ENCODE measurements around the gene TNRC6C.
A peak's percentile ranks its signal among the peaks of the same experiment; 100 is the strongest.
"Not testable (repeated sequence)": the region's sequence is repeated elsewhere in the genome, so short reads cannot be mapped to it uniquely, and the experiment has no call there.

TNRC6C gene

DNA sequence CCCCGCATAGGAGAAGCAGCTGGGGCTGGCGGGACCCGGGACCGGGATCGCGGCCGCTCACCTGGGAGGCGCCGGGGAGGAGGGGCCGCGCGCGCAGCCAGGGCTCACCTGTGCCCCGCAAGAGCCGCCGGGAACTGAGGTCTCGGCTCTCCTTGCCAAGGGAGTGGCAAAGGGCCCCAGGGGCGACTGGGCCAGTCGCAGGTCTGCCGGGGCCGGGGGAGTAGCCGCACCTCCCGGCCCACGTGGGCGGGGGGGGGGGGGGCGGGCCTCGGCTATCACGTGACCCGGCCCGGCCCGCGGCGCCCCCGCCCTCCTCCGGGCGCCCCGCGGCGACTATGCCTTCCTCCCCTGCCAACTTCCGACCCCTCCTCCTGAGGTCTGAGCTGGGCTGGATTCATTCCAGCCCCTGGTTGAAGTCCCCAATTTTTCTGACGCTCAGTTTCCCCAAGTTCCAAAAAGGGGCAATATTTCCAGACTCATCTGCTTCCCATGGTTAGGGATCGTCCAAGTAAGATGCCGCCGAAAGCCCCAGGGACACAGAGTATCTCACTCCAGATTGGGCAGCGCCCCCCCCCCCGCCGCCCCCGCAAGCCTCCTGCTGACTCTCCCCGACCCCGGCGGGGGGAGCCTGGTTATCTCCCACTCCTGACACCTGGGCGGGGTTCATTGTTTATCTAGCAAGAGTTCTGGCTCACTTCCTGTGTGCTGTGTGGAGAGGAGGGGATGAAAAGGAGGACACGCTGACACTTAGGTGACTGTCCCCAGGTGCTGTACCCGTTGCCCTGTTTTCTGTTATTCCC, 170.2 kb downstream of the TNRC6C start, which contains the start of gene TMC6:
Gene TMC6, minus strand, starts transcription at position 205 of the 800 bp plus-strand sequence. CDS start 1,923 bp downstream, outside the sequence.
- DNase-seq, result peak in 1 of 2 experiments; percentile 46

DNA sequence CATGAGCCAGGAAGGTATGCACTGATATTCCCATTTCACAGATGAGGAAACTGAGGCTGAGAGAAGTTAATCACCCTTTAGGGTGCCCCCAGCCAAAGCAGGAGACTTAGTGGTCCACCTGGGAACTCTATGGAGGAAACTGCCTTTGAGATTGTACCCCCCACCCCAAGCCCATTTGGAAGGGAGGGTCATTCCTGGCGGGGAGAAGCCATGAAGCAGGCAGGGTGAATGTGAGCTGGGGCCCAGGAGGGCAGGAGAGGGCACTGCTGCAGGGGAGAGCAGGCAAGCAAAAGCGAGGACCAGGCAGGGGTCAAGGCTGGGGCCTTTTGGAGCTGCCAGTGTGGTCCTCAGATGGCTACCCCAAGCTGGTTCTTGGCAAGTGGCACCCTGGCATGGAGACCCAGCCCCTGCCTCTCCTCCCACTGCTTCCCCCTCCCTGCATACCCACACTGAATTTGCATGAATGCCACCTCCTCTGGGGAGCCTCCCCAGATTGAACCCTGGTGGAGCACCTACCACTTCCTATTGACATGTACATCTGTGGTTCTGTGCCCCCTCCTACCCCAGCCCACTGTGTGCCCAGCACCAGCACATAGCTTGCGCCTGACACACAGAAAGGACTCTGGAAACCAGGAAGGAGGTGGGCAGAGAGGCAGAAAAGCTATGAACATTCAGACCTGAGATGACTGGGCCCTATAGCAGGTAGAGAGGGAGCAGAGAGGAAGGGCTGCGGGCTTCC, 171.0 kb downstream of the TNRC6C start:
- DNase-seq, result no peak

DNA sequence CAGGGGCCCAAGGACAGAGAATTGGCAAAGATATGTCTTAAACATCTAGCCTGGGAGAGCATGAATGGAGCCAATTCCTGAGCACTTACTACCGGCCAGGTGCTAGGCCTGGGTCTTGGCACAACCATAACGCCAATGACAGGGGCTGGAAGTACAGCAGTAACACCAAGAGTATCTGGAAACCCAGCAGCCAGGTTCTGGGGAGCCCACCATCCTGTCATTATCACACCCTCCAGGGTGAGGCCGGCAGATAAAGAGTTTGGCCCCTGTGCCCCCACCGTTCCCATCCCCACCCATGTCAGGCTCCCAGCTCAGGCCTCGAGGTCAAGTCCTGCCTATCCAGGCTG, 171.6 kb downstream of the TNRC6C start:
- no peak for DNase-seq

DNA sequence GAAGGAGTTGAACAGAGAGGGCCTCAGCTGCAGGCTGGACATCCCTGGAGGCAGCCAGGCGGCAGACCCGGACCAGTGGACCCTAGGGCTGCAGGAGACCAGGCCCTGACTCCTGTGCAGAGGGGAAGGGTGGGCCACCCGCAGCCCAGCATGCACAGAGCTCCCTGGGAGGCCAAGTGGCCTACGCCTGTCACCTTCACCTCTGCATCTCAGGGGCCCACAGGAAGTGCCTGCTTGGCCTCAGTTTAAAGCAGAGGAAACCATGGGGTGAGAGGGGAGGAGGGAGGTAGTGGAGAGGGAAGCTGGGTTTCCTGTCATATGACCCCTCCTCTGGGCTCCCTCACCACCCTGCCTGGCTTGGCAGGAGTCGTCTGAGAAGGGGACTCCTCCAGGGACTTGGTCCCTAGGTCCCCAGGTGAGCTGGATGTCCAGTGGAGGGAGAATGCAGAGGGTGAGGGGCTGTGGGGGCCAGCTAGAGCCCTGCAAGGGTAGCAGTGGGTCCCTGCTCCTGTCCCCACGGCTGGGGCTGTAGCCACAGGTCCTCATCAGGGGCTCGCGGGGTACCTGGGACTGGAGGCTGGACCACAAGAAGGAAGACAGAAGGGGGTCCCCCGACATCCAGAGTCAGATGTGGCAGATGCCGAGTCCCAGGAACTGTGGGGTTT, 172.1 kb downstream of the TNRC6C start, which contains the start of gene TMC8:
Gene TMC8, plus strand, starts transcription at position 335 of the 665 bp plus-strand sequence. CDS start 818 bp downstream, outside the sequence.
- no peak for DNase-seq

DNA sequence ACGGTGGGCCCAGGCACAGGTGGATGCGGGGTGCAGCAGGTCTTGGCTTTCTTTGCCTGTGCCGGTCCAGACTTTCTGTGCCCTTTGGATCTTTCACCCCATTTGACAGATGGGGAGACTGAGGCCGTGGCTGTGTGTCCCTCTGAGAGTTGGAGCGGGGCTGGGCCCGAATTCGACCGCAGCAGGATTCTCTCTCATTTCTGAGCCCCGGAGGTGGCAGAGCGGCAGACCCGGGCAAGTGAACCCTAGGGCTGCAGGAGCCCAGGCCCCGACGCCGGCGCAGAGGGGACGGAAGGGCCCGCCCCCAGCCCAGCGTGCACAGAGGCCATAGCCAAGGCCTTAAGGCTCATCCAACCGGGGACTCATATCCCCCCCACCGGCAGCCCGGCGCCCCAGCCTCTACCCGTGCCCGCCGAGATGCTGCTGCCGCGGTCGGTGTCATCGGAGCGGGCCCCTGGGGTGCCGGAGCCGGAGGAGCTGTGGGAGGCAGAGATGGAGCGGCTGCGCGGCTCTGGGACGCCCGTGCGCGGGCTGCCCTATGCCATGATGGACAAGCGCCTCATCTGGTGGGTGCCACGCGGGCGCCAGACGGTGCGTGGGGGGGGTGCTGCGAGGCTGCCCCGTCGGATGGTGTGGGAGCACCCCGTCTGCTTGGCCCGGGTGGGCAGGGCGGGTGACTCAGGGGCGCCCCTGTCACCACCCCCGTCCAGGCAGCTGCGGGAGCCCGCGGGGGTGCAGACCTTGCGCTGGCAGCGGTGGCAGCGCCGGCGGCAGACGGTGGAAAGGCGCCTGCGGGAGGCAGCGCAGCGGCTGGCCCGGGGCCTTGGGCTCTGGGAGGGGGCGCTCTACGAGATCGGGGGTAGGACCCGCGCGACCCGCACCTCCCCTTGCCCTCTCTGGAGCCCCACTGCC, 172.9 kb downstream of the TNRC6C start:
- no peak for DNase-seq

DNA sequence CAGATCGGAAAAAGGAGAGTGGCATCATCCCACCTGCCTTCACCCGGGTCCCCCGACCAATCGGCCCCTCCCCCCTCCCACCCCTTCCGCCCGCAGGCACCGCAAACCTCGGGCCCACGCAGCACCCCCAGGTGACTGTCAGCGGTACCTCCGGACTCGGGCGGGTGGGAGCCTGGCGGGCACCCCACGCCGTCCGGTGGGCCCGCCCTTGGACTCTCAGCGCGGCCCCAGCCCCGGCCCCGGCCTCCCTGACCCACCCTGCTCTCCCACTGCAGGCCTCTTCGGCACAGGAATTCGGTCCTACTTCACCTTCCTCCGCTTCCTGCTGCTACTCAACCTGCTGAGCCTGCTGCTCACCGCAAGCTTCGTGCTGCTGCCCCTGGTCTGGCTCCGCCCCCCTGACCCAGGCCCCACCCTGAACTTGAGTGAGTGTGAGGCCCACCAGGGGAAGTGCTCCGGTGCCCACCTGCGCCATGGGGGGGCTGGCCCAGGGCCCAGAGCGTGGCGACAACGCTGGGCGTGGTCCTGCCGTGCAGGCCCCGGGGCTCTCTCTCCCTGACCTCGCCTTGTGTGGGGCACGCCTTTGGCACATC, 173.7 kb downstream of the TNRC6C start:
- DNase-seq, result no peak

DNA sequence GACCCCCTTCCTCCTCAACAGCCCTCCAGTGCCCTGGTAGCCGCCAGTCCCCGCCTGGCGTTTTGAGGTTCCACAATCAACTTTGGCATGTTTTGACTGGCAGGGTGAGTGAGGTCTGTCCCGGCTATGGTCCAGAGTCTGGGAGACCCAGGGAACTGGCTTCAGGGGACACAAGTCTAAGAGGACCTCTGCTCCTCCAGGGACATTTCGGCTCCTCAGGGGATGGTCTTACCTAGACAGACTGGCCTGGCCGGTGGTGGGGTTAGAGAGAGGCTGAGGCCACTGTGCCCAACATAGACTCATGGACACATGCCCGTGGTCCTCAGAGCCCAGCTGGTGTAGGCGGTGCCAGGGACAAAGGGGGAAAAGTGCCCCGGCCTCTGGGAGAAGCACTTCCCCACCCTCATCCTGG, 174.3 kb downstream of the TNRC6C start:
- no peak for DNase-seq

DNA sequence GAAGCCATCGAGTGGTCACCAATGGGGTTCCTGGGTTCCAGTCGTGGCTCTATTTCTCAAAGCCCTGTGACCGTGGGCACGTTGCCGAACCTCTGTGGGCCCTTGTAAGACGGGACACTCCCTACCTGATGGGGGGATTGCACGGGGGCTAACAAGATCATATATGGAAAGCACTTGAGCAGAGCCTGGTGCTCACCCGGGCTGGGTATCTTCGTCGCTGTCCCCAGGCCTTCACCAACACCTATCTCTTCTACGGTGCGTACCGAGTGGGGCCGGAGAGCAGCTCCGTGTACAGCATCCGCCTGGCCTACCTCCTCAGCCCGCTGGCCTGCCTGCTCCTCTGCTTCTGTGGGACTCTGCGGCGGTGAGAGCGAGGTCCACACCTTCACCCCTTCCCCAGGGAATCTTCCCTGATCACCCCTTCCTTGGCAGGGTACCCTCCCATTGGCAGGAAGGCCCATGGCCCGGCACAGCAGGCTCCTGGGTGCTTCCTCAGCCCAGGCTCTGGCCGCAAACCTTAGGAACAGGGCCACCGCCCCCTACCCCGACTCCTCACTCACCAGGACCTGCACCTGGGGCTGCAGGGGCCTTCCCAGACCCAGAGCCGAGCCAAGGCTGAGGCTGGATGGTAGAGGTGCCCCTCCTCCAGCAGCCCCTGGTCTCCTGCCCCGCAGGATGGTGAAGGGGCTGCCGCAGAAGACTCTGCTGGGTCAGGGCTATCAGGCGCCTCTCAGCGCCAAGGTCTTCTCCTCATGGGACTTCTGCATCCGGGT, 174.9 kb downstream of the TNRC6C start:
- no peak for DNase-seq

DNA sequence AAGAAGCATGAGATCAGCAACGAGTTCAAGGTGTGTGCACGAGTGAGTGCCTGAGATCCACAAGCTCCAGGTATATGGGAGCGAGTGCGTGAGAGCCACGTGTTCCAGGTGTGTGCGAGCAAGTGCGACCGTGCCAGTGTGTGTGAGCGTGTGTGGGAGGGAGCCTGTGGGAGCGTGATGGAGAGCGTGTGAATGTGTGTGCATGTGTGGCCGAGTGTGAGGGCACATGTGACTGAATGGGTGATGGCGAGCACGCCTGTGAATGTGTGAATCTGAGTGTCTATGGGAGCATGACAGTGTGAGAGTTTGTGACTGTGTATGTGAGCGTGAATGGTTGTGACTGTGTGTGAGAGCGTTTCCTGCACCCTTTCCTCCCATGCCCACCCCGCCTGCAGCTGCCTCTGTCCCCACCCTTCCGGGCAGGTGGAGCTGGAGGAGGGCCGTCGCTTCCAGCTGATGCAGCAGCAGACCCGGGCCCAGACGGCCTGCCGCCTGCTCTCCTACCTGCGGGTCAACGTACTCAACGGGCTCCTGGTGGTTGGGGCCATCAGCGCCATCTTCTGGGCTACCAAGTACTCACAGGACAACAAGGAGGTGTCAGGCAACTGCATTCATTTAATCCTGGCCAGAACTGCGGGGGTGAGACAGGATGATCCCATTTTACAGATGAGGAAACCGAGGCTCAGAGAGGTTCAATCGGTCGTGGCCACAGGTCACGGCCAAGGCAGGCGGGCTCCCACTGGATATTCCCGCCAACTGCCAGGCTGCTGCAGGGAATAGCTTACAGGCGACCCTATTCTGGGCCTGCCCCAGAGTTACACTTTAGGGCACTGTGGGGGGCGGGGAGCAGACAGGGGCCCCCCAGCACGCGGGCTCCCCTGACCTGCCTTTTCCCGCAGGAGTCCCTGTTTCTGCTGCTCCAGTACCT, 175.7 kb downstream of the TNRC6C start:
- DNase-seq, result peak in 1 of 2 experiments; percentile 27

DNA sequence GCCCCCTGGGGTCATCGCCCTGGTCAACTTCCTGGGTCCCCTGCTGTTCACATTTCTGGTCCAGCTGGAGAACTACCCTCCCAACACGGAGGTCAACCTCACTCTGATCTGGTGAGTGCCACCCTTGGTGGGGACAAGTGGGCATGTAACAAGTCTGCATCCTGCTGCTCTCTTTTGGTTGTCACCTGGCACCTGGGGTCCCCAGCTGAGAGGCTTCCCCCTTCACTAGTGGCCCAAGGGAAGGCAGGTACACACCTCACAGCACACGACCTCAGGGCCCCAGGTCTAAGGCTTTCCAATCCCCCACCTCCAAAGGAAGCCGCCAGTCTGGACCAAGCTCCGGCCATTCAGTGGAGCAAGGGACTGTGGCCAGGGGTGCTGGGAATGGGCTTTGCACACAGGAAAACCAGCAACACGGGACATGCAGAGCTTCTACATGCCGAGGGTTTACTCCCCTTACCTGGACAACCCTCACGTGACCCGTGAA, 176.4 kb downstream of the TNRC6C start:
- no peak for DNase-seq

DNA sequence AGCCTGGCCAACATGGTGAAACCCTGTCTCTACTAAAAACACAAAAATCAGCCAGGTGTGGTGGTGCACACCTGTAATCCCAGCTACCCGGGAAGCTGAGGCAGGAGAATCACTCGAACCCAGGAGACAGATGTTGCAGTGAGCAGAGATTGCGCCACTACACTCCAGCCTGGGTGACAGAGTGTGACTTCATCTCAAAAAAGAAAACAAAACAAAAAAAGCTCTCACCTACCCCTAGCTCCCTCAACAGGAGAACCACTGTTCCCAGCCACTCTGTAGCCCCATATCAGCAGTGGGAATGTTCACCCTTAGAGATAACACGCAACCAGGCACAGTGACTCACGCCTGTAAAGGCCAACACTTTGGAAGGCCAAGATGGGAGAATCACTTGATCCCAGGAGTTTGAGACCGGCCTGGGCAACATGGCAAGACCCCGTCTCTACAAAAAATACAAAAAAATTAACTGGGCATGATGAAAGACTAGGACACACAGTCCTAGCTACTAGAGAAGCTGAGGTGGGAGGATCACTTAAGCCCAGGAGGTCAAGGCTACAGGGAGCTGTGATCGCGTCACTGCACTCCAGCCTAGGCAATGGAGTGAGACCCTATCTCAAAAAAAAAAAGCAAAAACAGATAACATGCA, 177.5 kb downstream of the TNRC6C start:
- no peak for DNase-seq

DNA sequence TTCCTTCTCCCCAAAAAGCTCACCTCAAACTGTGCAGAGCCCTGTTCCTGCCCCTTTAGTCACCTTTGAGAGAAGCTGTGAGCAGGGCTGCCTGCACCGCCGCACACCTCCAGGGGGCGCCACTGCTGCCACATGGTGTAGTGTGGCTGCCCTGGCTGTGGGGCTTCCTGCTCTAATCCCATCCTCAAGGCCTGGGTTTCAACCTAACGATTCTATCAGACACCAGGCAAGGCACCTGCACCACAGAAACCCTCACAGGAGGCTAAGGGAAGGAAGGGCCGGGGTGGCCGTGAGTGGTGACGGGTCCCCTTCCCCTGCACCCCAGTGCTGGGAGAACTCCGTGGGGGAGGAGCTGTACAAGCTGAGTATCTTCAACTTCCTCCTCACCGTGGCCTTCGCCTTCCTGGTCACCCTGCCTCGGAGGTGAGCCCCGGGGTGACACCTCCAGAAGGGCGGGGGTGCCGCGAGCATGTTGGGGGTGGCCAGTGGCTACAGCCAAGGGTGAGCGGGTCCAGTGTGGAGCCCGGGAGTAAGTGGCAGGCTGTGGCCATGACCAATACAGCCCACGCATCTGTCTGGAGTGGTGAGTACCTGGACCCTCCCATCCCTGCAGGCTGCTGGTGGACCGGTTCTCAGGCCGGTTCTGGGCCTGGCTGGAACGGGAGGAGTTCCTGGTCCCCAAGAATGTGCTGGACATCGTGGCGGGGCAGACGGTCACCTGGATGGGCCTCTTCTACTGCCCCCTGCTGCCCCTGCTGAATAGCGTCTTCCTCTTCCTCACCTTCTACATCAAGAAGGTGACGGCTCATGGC, 179.1 kb downstream of the TNRC6C start:
- DNase-seq, result peak; percentile 13 to 50

DNA sequence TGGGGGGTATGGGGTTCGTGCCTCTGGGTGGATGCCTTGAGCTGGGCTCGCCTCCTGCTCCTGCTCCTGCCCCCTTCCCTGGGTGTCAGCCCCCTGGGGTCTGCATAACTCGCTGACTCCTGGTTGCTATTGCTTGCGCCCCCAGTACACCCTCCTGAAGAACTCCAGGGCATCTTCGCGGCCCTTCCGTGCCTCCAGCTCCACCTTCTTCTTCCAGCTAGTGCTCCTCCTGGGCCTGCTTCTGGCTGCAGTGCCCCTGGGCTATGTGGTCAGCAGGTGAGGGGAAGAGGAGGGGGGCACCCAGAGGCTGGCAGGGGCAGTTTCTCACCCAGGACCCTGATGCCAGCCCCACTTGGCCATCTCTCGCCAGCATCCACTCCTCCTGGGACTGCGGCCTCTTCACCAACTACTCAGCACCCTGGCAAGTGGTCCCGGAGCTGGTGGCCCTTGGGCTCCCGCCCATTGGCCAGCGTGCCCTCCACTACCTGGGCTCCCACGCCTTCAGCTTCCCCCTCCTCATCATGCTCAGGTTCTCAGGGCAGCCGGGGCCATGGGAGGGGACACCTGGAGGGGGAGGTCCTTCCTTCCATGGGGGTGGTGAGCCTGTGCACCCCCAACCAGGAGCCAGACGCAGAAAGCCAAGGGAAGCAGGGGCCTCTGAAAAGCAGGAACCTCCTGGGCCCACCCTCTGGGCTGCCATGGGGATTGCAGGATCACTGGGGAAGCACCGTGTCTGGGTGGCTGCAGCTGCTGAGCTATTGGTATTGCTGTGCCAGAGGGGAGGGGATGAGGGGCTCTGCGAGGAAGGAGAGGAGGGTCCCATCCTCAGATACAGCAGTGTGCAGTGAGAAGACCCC, 179.9 kb downstream of the TNRC6C start:
- no peak for DNase-seq

DNA sequence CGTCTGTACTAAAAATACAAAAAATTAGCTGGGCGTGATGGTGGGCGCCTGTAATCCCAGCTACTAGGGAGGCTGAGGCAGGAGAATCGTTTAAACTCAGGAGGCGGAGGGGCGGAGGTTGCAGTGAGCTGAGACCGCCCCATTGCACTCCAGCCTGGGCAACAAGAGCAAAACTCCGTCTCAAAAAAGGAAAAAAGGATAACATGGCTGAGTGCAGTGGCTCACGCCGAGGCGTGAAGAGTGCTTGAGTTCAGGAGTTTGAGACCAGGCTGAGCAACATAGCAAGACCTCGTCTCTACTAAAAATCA, 181.3 kb downstream of the TNRC6C start:
- not testable (repeated sequence) for DNase-seq

DNA sequence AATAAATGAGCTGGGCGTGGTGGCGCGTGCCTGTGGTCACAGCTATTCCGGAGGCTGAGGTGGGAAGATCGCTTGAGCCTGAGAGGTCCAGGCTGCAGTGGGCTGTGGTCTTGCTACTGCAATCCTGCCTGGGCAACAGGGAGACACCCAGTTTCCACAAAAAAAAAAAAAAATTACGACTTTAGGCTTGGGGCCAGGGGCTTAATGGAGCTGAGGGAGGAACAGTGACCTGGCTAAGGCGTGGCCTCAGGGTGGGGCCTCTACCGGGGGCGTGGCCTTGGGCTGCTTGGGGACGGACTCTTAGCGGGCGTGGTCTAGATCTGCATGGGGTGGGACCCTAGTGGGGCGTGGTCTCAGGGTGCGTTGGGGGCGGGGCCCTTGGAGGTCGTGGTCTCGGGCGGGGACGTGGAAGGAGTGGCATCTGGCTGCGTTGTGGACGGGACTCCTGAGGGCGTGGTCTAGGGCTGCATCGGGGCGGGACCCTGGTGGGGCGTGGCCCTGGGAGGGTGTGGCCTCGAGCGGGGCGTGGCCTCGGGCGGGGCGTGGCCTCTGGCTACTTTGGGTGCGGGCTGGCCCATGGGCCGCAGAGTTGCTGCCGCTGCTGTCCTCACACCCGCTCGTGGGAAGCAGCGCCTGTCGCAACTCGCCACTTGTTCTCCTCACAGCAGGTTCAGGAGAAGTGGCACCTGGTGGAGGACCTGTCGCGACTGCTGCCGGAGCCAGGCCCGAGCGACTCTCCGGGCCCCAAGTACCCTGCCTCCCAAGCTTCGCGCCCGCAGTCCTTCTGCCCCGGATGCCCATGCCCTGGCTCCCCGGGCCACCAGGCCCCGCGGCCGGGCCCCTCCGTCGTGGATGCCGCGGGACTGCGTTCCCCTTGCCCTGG, 181.9 kb downstream of the TNRC6C start:
- peak; percentile 85 to 89 for DNase-seq

DNA sequence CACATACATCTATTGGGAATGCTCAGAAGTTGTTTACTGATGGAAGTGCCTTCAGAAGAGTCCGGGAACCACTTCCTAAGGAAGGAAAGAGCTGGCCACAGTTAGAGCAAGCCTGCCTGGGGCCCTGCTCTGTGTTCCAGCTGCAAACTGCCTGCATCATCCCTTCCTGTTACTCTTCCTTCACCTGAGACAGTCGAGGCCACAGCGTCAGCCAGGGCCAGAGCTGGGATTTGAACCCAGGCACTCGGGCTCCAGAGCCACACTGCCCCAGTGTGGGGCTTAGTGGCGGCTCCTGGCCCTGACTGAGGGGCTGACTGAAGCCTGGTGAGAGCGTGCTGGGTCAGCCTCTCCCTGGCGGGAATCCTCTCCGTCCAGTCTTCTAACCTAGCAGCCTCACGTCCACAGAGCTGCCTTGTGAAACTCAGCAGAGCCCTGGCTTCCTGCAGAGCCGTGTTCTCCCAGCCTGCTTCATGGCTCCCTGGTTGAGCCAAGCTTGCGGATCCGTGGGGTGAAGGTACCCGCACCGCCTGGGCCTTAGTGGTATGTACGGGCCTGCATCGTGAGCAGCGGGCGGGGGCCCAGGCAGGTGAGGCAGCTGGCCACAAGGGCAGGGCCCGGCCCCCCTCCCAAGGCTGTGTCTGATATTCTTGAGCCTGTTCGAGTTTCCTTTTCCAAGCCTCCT, 183.1 kb downstream of the TNRC6C start:
- no peak for DNase-seq

Measured in NCI-H1930 (cell line).